ENCODE measurements around the gene PAX5. TPM values are rescaled to one million over a fixed set of nuclear protein-coding genes. Genes with fewer than 3 reads are reported as not detected.

PAX5 gene
- total RNA-seq, 1 experiment from 2014 or later, result 6.6 TPM

GRCh38 chr9:36837431-36838405, 196.3 kb downstream of the PAX5 start:
- CTCF ChIA-PET, result interaction anchor here (0.8 to 4.3 kb wide), 2 partner anchors 17 to 35 kb away, joined by 3 to 20 read pairs; no protein-coding TSS in a partner anchor

More at GRCh38 chr9:36837431-36838405, 196.3 kb downstream of the PAX5 start:
- Mint-ChIP-seq H3K4me1 (peaks cover 24% of the 10 kb centered on the region), H3K4me3 (no peak overlapping the region), H3K27me3 (ENCODE audit: low read depth) (no peaks in the 10 kb centered on the region), H3K36me3 (no peaks in the 10 kb centered on the region), H3K9me3 (no peaks in the 10 kb centered on the region), H3K27ac (no peak overlapping the region)
- POLR2A ChIA-PET, result no interaction called here
- no peak for ATAC-seq
- no peak for DNase-seq (ENCODE audit: low spot score)
- no peak for TF ChIP-seq EMX1 (CRISPR knock-in tag; IDR thresholded peaks at IDR 0.05)
- no peak for TF ChIP-seq FOXJ3 (CRISPR knock-in tag; IDR thresholded peaks at IDR 0.05; ENCODE audit: borderline replicate concordance)
- TF ChIP-seq ZNF317 (CRISPR knock-in tag; IDR thresholded peaks at IDR 0.05; ENCODE audit: borderline replicate concordance, low read depth), result no peak
- no peak for TF ChIP-seq ZNF425 (CRISPR knock-in tag; conservative IDR thresholded peaks at IDR 0.05)
- no peak for TF ChIP-seq ZNF281 (CRISPR knock-in tag; IDR thresholded peaks at IDR 0.05)
- TF ChIP-seq AFF4 (CRISPR knock-in tag; IDR thresholded peaks at IDR 0.05; ENCODE audit: borderline replicate concordance), result no peak
- TF ChIP-seq ZNF121 (CRISPR knock-in tag; IDR thresholded peaks at IDR 0.05), result no peak
- no peak for TF ChIP-seq FOXP1 (CRISPR knock-in tag; IDR thresholded peaks at IDR 0.05; ENCODE audit: borderline replicate concordance)
- TF ChIP-seq STAT6 (CRISPR knock-in tag; conservative IDR thresholded peaks at IDR 0.05; ENCODE audit: low read depth), result no peak

Data from WTC11 (cell line).